Thoracic aorta (tissue), 2 donors: ENCODE data around the gene CASZ1. TPM values are rescaled to one million over a fixed set of nuclear protein-coding genes. Genes with fewer than 3 reads are reported as not detected.
A peak's percentile ranks its signal among the peaks of the same experiment; 100 is the strongest.

Experiments
- ATAC-seq: fragments of 150-250 bp; one replicate; pipeline ENCODE4 v1.8.0; 2017; ENCODE audit warnings: low read depth; ENCODE audit not compliant: insufficient number of reproducible peaks, low FRiP score
- DNase-seq: peaks from one replicate; pipeline ENCODE4 v3.0.0-alpha.2; 2020; ENCODE audit warnings: low spot score
- H3K27ac ChIP-seq, 2 donors: fragments of 200-600 bp; sonication (generic); 1 replicate in 1 of 2; 2 replicates in 1 of 2; pipeline ENCODE4 v1.5.1; 2016; ENCODE audit warnings: mild to moderate bottlenecking in 2 of 2, moderate library complexity in 2 of 2
- H3K27me3 ChIP-seq: fragments of 200-600 bp; sonication (generic); replicated peaks from 2 replicates; pipeline ENCODE4 v1.6.0; 2016; ENCODE audit warnings: mild to moderate bottlenecking; ENCODE audit not compliant: insufficient read depth
- H3K36me3 ChIP-seq: fragments of 200-600 bp; sonication (generic); one replicate; pipeline ENCODE4 v1.5.1; 2016
- H3K4me1 ChIP-seq, 2 donors: fragments of 200-600 bp; sonication (generic); 1 replicate in 1 of 2; 2 replicates in 1 of 2; pipeline versions ENCODE4 v1.5.1 to v1.6.0; 2016; ENCODE audit warnings: low read depth in 2 of 2, mild to moderate bottlenecking in 1 of 2; ENCODE audit not compliant: control insufficient read depth in 1 of 2
- H3K4me3 ChIP-seq: fragments of 200-600 bp; sonication (generic); 2 replicates; pipeline ENCODE4 v1.5.1; 2016; ENCODE audit warnings: mild to moderate bottlenecking
- H3K9me3 ChIP-seq: fragments of 200-600 bp; sonication (generic); 2 replicates; pipeline ENCODE4 v1.5.1; 2016
- CTCF ChIP-seq: fragments of 200-600 bp; sonication (generic); IDR thresholded peaks from one replicate; pipeline ENCODE4 v1.5.1; 2019; ENCODE audit warnings: antibody characterized with exemption
- total RNA-seq, 2 donors: library from RNA; depleted of rRNA; stranded (reverse); fragments of >200 nt; gene quantifications; one replicate each; pipeline versions ENCODE4 v1.1.0 to v1.2.3, GENCODE V29; 2016

CASZ1 gene
- total RNA-seq, 2 donors from 2014 or later: 20.6 to 27.9 TPM

- no peak for DNase-seq
- no peaks in the 10 kb centered on the region for H3K27me3 ChIP-seq
- peaks cover 16 to 47% of the 10 kb centered on the region in 2 donors for H3K4me1 ChIP-seq
- TF ChIP-seq CTCF: no peak
- no peak overlapping the region for H3K4me3 ChIP-seq
- peak overlapping the region; percentile 61 to 72 for H3K27ac ChIP-seq
- no peak for ATAC-seq
- H3K9me3 ChIP-seq: no peaks in the 10 kb centered on the region
- H3K36me3 ChIP-seq: peaks cover 21% of the 10 kb centered on the region
These were observed 156.5 kb downstream of the CASZ1 start for GRCh38 chr1:10639775-10640578.

GRCh38 chr1:10639011-10639774, 157.3 kb downstream of the CASZ1 start:
- DNase-seq (no peak), ATAC-seq (no peak)
- Histone ChIP-seq H3K27ac (no peak overlapping the region), H3K9me3 (no peaks in the 10 kb centered on the region), H3K36me3 (peaks cover 13% of the 10 kb centered on the region), H3K4me1 (peaks cover 22 to 55% of the 10 kb centered on the region in 2 donors), H3K27me3 (no peaks in the 10 kb centered on the region), H3K4me3 (no peak overlapping the region)
- no peak for TF ChIP-seq CTCF

DNA sequence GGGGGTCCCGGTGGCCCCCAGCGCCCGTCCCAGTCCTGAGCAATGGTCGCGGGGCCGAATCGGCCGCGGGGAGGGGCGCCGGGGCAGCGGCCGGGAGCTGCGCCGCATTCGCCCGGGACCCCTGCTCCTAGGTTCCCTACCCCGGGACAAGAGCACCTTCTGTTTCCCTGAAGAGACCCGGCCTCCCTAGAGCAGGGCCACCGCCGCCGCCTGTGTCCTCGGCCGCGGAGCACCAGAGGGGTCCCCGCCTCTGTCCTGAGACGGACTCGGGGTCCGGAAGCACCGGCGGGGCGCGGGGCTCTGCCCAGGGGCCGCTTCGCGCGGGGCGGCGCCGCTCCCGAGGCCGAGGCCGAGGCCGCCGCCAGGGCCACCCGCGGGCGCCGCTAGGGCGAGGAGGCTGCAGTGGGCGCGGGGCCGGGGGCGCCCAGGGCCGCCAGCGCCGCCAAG, 157.9 kb downstream of the CASZ1 start:
- peak overlapping the region; percentile 50 for H3K4me3 ChIP-seq
- no peaks in the 10 kb centered on the region for H3K27me3 ChIP-seq
- DNase-seq (no peak), ATAC-seq (no peak)
- H3K27ac ChIP-seq: peak overlapping the region; percentile 84 to 96
- H3K36me3 ChIP-seq: peaks cover 9% of the 10 kb centered on the region
- no peak for TF ChIP-seq CTCF
- peaks cover 26 to 61% of the 10 kb centered on the region in 2 donors for H3K4me1 ChIP-seq
- H3K9me3 ChIP-seq: no peaks in the 10 kb centered on the region

- no peaks in the 10 kb centered on the region for H3K27me3 ChIP-seq
- no peak for TF ChIP-seq CTCF
- peaks cover 7% of the 10 kb centered on the region for H3K36me3 ChIP-seq
- H3K27ac ChIP-seq: peak overlapping the region; percentile 84 to 96
- DNase-seq: no peak
- ATAC-seq: no peak
- no peaks in the 10 kb centered on the region for H3K9me3 ChIP-seq
- peak overlapping the region; percentile 50 for H3K4me3 ChIP-seq
- H3K4me1 ChIP-seq: peaks cover 29 to 67% of the 10 kb centered on the region in 2 donors
These were observed 158.4 kb downstream of the CASZ1 start for GRCh38 chr1:10637834-10638558.
